Smooth muscle cell (in vitro differentiated cells): ENCODE data around the gene IL13RA1. TPM values are rescaled to one million over a fixed set of nuclear protein-coding genes. Genes with fewer than 3 reads are reported as not detected.

Experiments used
- DNase-seq: peaks from one replicate; lab custom pipeline; 2025; ENCODE audit not compliant: unreplicated experiment; lab: John Stamatoyannopoulos, UW
- H2AFZ ChIP-seq: fragments of 200-600 bp; sonication (generic); 2 replicates; pipeline ENCODE4 v1.6.0; 2016; ENCODE audit warnings: antibody characterized with exemption, low read depth, mild to moderate bottlenecking
- H3F3A ChIP-seq: fragments of 200-600 bp; sonication (generic); 2 replicates; pipeline ENCODE4 v1.6.0; 2017; ENCODE audit warnings: antibody characterized with exemption, low read depth
- H3K27ac ChIP-seq: fragments of 200-600 bp; sonication (generic); 2 replicates; pipeline ENCODE4 v1.5.1; 2016; ENCODE audit warnings: low read depth, mild to moderate bottlenecking
- H3K27me3 ChIP-seq: fragments of 200-600 bp; sonication (generic); 2 replicates; pipeline ENCODE4 v1.6.1; 2016; ENCODE audit warnings: low read depth, mild to moderate bottlenecking
- H3K36me3 ChIP-seq: fragments of 200-600 bp; sonication (generic); 2 replicates; pipeline ENCODE4 v1.5.1; 2016; ENCODE audit warnings: low read depth
- H3K4me1 ChIP-seq: fragments of 200-600 bp; sonication (generic); 2 replicates; pipeline ENCODE4 v1.5.1; 2016; ENCODE audit warnings: low read depth
- H3K4me2 ChIP-seq: fragments of 200-600 bp; sonication (generic); 2 replicates; pipeline ENCODE4 v1.6.0; 2016; ENCODE audit warnings: mild to moderate bottlenecking
- H3K4me3 ChIP-seq: fragments of 200-600 bp; sonication (generic); 2 replicates; pipeline ENCODE4 v1.5.1; 2016; ENCODE audit warnings: mild to moderate bottlenecking
- H3K79me2 ChIP-seq: fragments of 200-600 bp; sonication (generic); 2 replicates; pipeline ENCODE4 v1.6.0; 2016; ENCODE audit warnings: low read depth, mild to moderate bottlenecking
- H3K9ac ChIP-seq: fragments of 200-600 bp; sonication (generic); 2 replicates; pipeline ENCODE4 v1.6.0; 2016; ENCODE audit warnings: low read depth
- H3K9me3 ChIP-seq: fragments of 200-600 bp; sonication (generic); replicated peaks from 2 replicates; pipeline ENCODE4 v1.5.1; 2016; ENCODE audit warnings: low read depth
- H4K20me1 ChIP-seq: fragments of 200-600 bp; sonication (generic); 2 replicates; pipeline ENCODE4 v1.6.0; 2016; ENCODE audit warnings: low read depth
- WGBS: methylation state at CpG from one replicate; pipeline ENCODE4 v1.1.7; 2016; ENCODE audit warnings: low lambda C conversion rate; 5-methylcytosine and 5-hydroxymethylcytosine counted together
- polyA plus RNA-seq: library from polyadenylated mRNA; unstranded; fragments of >200 nt; fragmentation: Nextera tagmentation; extraction: Ambion mirVana; gene quantifications from 2 replicates; pipeline ENCODE4 v1.2.1, GENCODE V29; 2016
- total RNA-seq: library from RNA; depleted of rRNA; stranded (reverse); fragments of >200 nt; gene quantifications from 2 replicates; pipeline ENCODE4 v1.2.3, GENCODE V29; 2014
- TF ChIP-seq, protein P1 (sequence below): fragments of 200-600 bp; sonication (generic); IDR thresholded peaks from 2 replicates; pipeline ENCODE4 v1.5.1; 2017; ENCODE audit warnings: borderline replicate concordance, mild to moderate bottlenecking, antibody characterized with exemption; ENCODE audit not compliant: insufficient read depth, poor library complexity, severe bottlenecking

Gene IL13RA1
- total and polyA plus RNA-seq, 2 experiments from 2014 or later: 67.0 to 85.9 TPM

DNA sequence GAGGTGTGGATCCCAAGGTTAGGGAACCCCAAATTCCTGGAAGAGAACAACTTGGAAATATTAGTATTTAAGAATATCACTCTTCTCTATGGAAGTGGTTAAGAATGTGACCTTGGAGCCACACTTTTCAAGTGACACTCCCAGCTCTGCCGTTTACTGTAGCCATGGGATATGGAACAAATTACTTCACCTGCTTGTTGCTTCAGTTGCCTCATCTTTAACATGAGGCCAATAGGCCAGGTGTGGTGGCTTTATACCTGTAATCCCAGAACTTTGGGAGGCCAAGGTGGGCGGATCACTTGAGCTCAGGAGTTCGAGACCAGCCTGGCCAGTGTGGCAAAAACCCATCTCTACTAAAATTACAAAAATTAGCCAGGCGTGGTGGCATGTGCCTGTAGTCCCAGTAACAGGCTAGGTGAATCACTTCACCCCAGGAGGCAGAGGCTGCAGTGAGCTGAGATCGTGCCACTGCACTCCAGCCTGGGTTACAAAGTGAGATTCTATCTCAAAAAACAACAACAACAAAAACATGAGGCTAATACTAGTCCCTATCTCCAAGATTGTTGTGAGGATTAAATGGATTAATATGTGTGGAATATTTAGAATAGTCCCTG lies 13.0 kb downstream of the IL13RA1 start:
- H3F3A ChIP-seq: no peaks in the 10 kb centered on the region
- no peaks in the 10 kb centered on the region for H3K27me3 ChIP-seq
- H2AFZ ChIP-seq: no peak overlapping the region
- H3K4me3 ChIP-seq: no peak overlapping the region
- peaks cover 24% of the 10 kb centered on the region for H3K79me2 ChIP-seq
- TF ChIP-seq, protein P1, sequence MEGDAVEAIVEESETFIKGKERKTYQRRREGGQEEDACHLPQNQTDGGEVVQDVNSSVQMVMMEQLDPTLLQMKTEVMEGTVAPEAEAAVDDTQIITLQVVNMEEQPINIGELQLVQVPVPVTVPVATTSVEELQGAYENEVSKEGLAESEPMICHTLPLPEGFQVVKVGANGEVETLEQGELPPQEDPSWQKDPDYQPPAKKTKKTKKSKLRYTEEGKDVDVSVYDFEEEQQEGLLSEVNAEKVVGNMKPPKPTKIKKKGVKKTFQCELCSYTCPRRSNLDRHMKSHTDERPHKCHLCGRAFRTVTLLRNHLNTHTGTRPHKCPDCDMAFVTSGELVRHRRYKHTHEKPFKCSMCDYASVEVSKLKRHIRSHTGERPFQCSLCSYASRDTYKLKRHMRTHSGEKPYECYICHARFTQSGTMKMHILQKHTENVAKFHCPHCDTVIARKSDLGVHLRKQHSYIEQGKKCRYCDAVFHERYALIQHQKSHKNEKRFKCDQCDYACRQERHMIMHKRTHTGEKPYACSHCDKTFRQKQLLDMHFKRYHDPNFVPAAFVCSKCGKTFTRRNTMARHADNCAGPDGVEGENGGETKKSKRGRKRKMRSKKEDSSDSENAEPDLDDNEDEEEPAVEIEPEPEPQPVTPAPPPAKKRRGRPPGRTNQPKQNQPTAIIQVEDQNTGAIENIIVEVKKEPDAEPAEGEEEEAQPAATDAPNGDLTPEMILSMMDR: no peak
- H4K20me1 ChIP-seq: peaks cover 51% of the 10 kb centered on the region
- DNase-seq: no peak
- H3K4me2 ChIP-seq: no peak overlapping the region
- WGBS: 67% methylated on average over 5 of the region's 5 CpGs
- no peaks in the 10 kb centered on the region for H3K4me1 ChIP-seq
- H3K9me3 ChIP-seq: no peaks in the 10 kb centered on the region
- no peaks in the 10 kb centered on the region for H3K36me3 ChIP-seq
- H3K9ac ChIP-seq: no peak overlapping the region
- no peak overlapping the region for H3K27ac ChIP-seq

DNA sequence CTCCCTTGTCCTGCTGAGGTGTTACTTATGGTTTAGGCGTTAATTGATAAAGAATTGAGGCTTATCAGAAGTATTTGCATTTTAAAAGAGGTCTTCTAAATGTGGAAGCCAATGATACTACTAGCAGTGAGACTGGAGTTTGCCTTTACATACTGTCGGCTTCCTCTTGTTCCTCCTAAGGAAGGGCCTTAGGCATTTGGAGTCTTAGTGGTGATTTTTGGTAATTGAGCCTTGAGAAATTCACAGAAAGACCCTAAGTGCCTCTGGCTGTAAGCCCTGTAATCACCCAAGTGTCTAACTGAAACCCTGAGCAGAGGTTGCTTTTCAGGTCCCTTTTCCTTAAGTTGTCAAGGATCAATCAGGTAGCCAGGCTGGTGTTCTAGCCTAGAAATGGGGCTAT lies 14.8 kb downstream of the IL13RA1 start:
- Histone ChIP-seq H3K36me3 (no peaks in the 10 kb centered on the region), H3K9me3 (no peaks in the 10 kb centered on the region), H3K9ac (no peak overlapping the region), H3K4me3 (no peak overlapping the region), H4K20me1 (peaks cover 47% of the 10 kb centered on the region), H3F3A (no peaks in the 10 kb centered on the region), H2AFZ (no peak overlapping the region), H3K4me2 (no peak overlapping the region), H3K79me2 (peaks cover 23% of the 10 kb centered on the region), H3K4me1 (no peaks in the 10 kb centered on the region), H3K27ac (no peak overlapping the region), H3K27me3 (no peaks in the 10 kb centered on the region)
- TF ChIP-seq, protein P1: no peak
- DNase-seq: no peak
- WGBS: 56% methylated on average over 2 of the region's 2 CpGs

DNA sequence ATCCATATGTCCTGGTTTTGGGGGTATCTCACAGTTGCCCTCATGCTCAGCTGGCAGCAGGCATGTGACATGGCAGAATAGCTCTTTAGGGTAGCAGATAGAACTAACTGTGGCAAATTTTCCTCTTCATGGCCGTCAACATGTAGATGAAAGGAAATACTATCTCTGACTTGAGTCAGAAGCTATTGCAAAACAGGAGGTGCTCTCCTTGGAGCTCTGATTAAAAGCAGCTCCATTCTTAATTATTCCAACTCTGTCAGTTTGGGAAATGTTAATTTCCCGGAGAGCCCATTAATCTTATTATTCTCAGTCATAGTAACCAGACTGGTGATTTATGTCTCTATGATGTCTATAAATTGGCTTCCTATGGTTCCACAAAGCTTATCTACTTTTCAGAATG lies 18.2 kb downstream of the IL13RA1 start:
- H3K4me1 ChIP-seq: no peaks in the 10 kb centered on the region
- H3K79me2 ChIP-seq: peaks cover under 1% of the 10 kb centered on the region
- H3K9me3 ChIP-seq: no peaks in the 10 kb centered on the region
- H3K27me3 ChIP-seq: no peaks in the 10 kb centered on the region
- no peak for DNase-seq
- no peaks in the 10 kb centered on the region for H3K36me3 ChIP-seq
- no peak overlapping the region for H3K27ac ChIP-seq
- 64% methylated on average over 2 of the region's 2 CpGs for whole genome bisulfite sequencing
- no peak overlapping the region for H3K9ac ChIP-seq
- TF ChIP-seq, protein P1: no peak
- H3K4me3 ChIP-seq: no peak overlapping the region
- no peak overlapping the region for H3K4me2 ChIP-seq
- H3F3A ChIP-seq: no peaks in the 10 kb centered on the region
- H2AFZ ChIP-seq: no peak overlapping the region
- peaks cover 20% of the 10 kb centered on the region for H4K20me1 ChIP-seq
